IPS DF 4.7 (cell line): ENCODE results near the gene PDXP.
"Not testable (repeated sequence)": the region's sequence is repeated elsewhere in the genome, so short reads cannot be mapped to it uniquely, and the experiment has no call there.

ENCODE experiments used
- DNase-seq: peaks from one replicate; pipeline ENCODE4 v3.0.0-alpha.2; 2013; ENCODE audit warnings: low spot score; ENCODE audit errors: extremely low read depth

PDXP gene

DNA sequence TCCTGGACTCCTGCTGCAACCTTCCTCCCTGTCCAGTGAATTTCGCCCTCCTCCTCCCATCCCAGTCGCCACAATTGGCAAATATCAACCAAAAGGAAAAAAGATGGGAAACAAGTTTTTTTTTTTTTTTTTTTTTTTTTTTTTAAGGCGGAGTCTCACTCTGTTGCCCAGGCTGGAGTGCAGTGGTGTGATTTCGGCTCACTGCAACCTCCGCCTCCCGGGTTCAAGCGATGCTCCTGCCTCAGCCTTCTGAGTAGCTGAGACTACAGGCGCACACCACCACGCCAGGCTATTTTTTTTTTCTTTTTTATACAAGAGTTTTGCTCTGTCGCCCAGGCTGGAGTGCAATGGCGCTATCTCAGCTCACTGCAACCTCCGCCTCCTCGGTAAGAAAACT lies 37.7 kb downstream of the PDXP start:
- DNase-seq = not testable (repeated sequence)

DNA sequence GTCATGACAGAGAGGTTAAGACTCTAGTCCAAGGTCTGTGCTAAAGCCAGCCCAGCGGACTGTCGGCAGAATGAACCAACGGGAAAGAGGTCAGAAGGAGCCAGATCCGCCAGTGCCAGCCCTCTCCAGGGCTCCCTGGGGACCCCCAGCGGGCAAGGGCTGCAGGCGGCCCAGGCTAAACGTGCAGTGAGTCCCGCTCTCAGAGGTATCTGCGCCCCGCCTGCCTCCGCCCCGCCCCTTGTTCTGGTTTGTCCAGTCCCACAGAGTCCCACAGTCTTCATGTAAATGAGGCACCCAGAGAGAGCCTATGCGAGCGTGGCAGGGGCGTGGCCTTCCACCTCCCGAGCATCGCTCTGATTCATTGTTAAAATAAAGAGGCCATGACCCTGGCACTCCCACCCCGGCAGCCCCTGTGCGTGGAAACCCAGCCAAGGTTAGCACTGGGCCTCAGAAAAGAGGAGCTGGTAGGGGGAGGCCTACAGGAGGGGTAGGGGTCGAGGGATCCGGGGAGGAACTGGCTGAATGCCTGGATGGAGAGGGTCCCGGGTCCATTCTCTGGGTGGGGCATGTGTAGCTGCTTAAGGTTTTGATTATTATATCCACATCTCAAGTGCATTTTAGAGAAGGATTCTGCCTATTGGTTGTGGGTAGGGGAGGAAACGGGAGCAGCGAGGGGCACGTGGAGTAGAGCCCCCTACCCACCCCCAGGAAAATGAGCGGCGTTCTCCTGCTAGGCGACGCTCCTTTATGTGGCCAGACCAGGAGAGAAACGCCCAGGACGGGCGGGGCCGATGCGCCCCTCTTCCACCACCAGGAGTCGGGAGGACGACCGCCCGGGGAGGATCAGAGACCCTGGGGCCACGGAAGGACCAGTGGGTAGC lies 38.4 kb downstream of the PDXP start, which contains the start of gene TRIOBP:
TSS of gene TRIOBP (plus strand) at position 392 of the 881 bp plus-strand sequence. CDS start 4,318 bp downstream, outside the sequence.
- no peak for DNase-seq

DNA sequence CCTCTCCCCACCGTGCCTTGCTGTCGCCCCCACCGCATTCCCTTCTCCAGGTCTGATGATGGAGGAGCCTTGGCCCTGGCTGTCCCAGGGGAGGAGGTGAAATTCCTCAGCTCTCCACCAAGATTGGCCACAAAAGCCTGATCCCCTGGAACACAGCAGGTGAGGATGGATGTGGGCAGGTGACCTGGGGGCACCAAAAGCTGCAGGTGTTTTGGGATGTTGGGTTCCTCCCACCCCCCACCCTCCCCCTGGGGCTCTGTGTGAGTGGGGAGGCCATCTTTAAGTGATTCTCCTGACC lies 39.0 kb downstream of the PDXP start:
- no peak for DNase-seq

DNA sequence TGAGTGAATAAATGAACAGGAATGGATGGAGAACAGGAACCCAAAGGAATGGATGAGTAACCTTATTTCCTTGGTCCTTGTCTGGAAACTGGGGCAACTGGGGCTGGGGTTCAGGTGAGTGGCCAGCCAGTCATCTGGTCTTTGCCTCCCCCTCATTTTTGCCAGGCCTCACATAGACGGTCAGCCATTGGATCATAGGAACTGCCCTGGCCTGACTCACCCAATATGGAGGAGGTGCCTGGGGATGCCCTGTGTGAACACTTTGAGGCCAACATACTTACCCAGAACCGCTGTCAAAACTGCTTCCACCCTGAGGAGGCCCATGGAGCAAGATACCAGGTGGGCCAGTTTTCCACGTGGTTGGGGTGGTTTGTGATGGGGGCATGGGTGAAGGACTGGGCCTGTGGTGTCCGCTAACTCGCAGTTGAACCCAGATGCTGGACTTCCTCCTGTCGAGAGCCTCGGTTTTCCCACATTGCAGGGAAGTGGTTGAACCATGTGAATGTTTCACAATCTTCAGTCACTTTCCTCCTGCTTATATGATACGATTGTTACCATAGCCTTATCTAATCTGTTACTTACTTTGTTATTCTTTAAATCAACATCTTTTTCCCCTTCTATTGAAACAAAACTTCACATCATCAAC lies 42.7 kb downstream of the PDXP start:
- DNase-seq = no peak

DNA sequence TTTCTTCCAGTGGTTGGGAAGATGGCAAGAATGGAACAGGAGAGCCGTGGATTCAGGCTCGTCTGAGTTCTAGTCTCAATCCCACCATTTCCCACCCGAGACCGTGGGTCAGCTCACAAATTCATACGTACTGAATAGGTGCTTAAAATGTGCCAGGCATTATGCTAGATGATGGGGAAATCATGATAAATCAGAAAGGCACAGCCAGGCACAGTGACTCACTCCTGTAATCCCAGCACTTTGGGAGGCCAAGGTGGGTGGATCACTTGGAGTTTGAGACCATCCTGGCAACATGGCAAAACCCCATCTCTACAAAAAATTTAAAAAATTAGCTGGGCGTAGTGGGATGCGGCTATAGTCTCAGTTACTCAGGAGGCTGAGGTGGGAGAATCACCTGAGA lies 45.4 kb downstream of the PDXP start:
- DNase-seq = no peak

DNA sequence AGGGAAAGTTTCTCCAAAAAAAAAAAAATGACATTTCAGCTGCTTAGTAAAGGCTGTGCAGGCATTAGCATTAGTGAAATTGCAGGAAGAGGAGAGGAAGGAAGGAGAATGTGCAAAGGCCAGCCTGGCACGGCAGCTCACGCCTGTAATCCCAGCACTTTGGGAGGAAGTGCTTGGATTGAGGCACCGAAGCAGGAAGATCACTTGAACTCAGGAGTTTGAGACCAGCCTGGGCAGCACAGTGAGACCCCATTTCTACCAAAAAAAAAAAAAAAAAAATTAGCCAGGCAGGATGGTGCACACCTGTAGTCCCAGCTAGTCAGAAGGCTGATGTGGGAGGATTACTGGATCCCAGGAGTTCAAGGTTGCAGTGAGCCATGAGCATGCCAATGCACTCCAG lies 46.1 kb downstream of the PDXP start:
- DNase-seq = no peak

DNA sequence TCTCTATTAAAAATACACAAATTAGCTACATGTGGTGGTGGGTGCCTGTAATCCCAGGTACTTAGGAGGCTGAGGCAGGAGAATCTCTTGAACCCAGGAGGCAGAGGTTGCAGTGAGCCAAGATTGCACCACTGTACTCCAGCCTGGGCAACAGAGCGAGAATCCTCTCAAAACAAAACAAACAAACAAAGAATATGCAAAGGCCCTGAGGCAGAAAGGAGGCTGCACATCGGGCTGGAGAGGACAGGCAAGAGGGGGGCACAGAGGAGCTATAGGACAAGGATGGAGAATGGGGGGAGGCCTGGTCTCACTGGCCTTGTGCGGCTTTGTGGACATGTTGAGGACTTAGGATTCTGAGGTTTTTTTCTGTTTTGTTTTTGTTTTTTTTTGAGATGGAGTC lies 46.7 kb downstream of the PDXP start:
- no peak for DNase-seq

DNA sequence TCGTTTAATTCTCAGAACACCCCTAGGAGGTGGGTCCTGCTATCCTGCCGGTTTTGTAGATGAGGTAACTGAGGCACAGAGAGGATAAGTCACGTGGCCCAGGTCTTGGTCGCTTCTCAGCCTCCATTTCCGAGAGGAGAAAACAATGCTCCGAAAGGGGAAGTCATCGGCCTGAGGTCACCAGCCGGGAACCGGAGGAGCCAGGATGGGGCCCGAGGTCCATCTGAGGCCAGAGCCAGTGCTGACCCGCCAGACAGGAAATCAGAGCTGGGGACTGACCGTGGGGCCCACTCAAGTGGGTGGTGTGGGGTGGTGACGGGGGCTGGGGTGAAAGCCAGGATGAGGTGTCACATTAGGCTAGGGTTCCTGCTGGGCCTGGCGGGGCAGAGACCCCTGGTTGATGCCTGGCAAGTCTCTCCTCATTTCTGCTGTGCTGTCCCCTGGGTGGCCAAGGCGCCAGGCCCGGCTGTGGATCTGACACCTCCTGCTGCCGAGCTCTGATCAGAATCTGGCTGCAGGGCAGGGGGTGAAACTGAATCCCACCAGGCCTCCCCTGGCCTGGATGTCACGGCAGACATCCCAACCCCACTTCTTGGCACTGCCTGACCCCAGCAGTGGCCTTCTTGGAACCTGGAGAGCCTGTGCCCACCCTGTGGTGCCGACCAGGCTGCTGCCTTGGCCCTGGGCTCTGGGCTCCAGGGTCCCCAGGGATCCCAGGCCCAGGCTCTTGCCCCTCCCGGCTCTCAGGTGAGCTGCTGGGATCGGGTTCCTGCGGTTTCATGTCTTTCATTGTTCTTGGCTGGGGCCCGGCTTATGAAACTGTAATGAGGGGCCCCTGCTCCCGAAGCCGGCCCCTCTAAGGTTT lies 50.3 kb downstream of the PDXP start:
- no peak for DNase-seq

DNA sequence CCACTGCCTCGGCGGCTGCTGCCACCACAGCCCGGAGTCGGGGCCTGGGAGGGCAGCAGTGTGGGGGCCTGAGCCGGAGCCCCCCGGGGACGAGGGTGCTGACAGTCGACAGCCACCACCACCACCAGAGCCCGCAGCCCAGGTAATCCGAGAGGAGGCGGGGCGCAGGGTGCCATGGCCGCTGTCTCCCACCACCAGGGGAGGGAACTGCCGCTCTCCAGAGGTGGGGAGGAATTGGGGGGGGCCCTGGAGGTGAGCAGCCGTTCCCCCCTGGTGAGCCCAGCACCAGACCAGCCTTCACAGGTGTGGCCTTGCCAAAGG lies 50.9 kb downstream of the PDXP start:
- no peak for DNase-seq

DNA sequence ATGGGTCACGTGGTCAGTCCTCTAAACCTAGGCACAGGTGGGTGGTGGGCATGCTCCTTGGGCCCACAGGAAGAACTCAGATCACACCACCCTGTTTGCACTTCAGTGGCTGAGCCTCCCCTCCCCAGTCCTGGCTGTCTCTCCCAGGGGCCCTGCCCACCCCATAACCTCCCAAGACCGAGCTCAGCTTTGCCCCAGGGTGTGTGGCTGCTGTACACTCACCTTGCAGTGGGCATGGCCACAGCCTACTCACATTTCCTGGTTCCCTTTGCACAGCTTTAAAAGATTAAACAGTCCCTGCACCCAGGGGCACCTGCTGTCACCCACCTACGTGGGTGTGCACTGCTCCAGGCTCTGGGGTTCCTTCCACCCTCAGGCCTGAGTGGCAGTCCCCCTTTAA lies 52.2 kb downstream of the PDXP start:
- DNase-seq = no peak

DNA sequence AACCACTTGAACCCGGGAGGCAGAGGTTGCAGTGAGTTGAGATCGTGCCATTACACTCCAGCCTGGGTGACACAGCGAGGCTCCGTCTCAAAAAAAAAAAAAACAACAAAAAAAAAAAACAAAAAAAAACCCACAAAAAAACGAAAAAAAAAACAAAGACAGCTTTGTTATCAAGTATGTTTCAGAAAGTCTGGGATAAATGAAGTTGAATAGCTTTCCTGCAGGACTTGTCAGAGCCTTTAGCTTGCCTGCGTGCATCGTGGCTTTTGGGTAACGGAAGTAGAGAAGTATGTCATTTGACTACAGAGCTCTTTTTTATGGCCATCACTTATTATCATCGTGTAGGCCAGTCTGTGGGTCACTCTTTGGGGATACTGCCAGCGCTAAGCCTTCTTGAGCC lies 53.0 kb downstream of the PDXP start:
- no peak for DNase-seq

DNA sequence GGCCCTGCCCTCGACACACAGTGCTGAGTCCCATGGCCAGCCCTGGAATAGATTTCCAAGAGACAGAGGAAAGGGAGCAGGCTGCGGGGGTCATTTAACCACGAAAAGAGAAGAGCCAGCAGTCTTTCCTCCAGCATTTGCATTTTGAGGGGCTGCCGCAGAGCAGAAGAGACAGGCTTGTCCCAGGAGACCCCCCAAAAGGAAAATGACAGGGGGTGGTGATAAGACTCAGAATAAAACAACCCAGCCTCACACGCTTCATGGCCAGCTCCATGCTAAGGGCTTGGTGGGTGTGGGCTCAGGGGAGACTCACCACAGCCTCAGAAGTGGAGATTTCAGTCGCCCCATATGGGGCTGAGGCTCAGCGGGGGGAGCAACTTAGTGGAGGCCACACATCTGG lies 55.2 kb downstream of the PDXP start:
- no peak for DNase-seq

DNA sequence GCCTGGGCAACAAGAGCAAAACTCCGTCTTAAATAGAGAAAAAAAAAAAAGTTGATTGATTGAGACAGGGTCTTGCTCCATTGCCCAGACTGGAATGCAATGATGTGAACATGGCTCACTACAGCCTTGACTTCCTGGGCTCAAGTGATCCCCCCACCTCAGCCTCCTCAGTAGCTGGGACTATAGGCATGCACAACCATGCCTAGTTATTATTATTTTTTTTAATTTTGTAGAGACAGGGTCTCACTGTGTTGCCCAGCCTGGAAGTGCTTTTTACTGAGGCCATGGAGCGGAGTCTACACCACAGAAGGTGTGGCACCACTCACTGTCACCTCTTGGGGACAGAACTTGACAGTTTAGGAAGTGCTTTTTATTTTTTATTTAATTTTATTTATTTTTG lies 56.1 kb downstream of the PDXP start:
- no peak for DNase-seq

DNA sequence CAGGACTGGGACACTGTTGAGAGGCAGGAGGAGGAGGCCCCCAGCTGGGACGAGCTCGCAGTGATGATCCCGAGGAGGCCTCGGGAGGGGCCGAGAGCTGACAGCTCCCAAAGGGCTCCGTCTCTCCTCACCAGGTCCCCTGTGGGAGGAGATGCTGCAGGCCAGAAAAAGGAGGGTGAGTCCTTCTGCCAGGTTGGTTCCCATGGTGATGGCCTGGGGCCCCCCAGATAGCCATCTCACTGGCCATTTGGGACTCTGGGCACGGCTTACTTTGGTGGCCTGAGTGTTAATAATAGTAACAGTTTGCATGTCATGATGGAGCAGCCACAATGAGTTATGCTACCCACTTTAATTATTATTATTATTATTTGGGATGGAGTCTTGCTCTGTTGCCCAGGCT lies 57.2 kb downstream of the PDXP start:
- no peak for DNase-seq
